ENCODE measurements around the gene GID8.

Gene GID8

GRCh38 chr20:62910217-62910766 is 27.7 kb upstream of the GID8 start:
- peaks cover 3% of the 10 kb centered on the region for H3F3A ChIP-seq (ENCODE audit: control insufficient read depth, insufficient read depth)
- H4K20me1 ChIP-seq (ENCODE audit: control insufficient read depth, insufficient read depth, low read depth, low read length), result peaks cover 33% of the 10 kb centered on the region; the same call in 1 of the 2 replicates
- no peaks in the 10 kb centered on the region for H3K9me2 ChIP-seq (replicated peaks; ENCODE audit: control insufficient read depth, low read length)
- no peaks in the 10 kb centered on the region for H3K9me3 ChIP-seq (ENCODE audit: control insufficient read depth, insufficient read depth, low read length)
- no peak overlapping the region for H3K4me2 ChIP-seq (ENCODE audit: low read length)
- H3K27me3 ChIP-seq (ENCODE audit: control insufficient read depth, low read length), result no peaks in the 10 kb centered on the region
- H3K27ac ChIP-seq (ENCODE audit: low read depth, low read length), result no peak overlapping the region
- TF ChIP-seq CTCF (IDR thresholded peaks at IDR 0.05; ENCODE audit: low read depth, low read length, poor library complexity, severe bottlenecking), result no peak
- TF ChIP-seq EZH2phosphoT487 (IDR thresholded peaks at IDR 0.05; ENCODE audit: borderline replicate concordance, low read length), result no peak
- no peaks in the 10 kb centered on the region for H3K4me1 ChIP-seq (ENCODE audit: control insufficient read depth, low read length)
- peaks cover 92% of the 10 kb centered on the region for H3K36me3 ChIP-seq (ENCODE audit: control insufficient read depth, low read length)
- H3K4me3 ChIP-seq (ENCODE audit: low read length), result no peak overlapping the region
- peaks cover 91% of the 10 kb centered on the region for H3K79me2 ChIP-seq (ENCODE audit: control insufficient read depth, low read length)

GRCh38 chr20:62910777-62911497 is 27.0 kb upstream of the GID8 start:
- H4K20me1 ChIP-seq (ENCODE audit: control insufficient read depth, insufficient read depth, low read depth, low read length), result peaks cover 38% of the 10 kb centered on the region
- H3K4me2 ChIP-seq (ENCODE audit: low read length), result no peak overlapping the region
- no peaks in the 10 kb centered on the region for H3K9me2 ChIP-seq (replicated peaks; ENCODE audit: control insufficient read depth, low read length)
- H3K27me3 ChIP-seq (ENCODE audit: control insufficient read depth, low read length), result no peaks in the 10 kb centered on the region
- peaks cover 3% of the 10 kb centered on the region for H3F3A ChIP-seq (ENCODE audit: control insufficient read depth, insufficient read depth)
- TF ChIP-seq EZH2phosphoT487 (IDR thresholded peaks at IDR 0.05; ENCODE audit: borderline replicate concordance, low read length) (no peak), CTCF (IDR thresholded peaks at IDR 0.05; ENCODE audit: low read depth, low read length, poor library complexity, severe bottlenecking) (no peak)
- no peak overlapping the region for H3K27ac ChIP-seq (ENCODE audit: low read depth, low read length)
- H3K4me3 ChIP-seq (ENCODE audit: low read length), result no peak overlapping the region
- peaks cover 97% of the 10 kb centered on the region for H3K79me2 ChIP-seq (ENCODE audit: control insufficient read depth, low read length)
- no peaks in the 10 kb centered on the region for H3K9me3 ChIP-seq (ENCODE audit: control insufficient read depth, insufficient read depth, low read length)
- peaks cover 92% of the 10 kb centered on the region for H3K36me3 ChIP-seq (ENCODE audit: control insufficient read depth, low read length)
- no peaks in the 10 kb centered on the region for H3K4me1 ChIP-seq (ENCODE audit: control insufficient read depth, low read length)

GRCh38 chr20:62911701-62912280 is 26.2 kb upstream of the GID8 start:
- peaks cover 90% of the 10 kb centered on the region for H3K36me3 ChIP-seq (ENCODE audit: control insufficient read depth, low read length)
- peaks cover 39% of the 10 kb centered on the region for H4K20me1 ChIP-seq (ENCODE audit: control insufficient read depth, insufficient read depth, low read depth, low read length)
- TF ChIP-seq CTCF (IDR thresholded peaks at IDR 0.05; ENCODE audit: low read depth, low read length, poor library complexity, severe bottlenecking) (no peak), EZH2phosphoT487 (IDR thresholded peaks at IDR 0.05; ENCODE audit: borderline replicate concordance, low read length) (no peak)

More at GRCh38 chr20:62911701-62912280, 26.2 kb upstream of the GID8 start:
- H3K4me1 ChIP-seq (ENCODE audit: control insufficient read depth, low read length), result peaks cover 3% of the 10 kb centered on the region
- H3K9me3 ChIP-seq (ENCODE audit: control insufficient read depth, insufficient read depth, low read length), result no peaks in the 10 kb centered on the region
- peaks cover 99% of the 10 kb centered on the region for H3K79me2 ChIP-seq (ENCODE audit: control insufficient read depth, low read length)
- no peak overlapping the region for H3K4me3 ChIP-seq (ENCODE audit: low read length)
- H3F3A ChIP-seq (ENCODE audit: control insufficient read depth, insufficient read depth), result peaks cover 3% of the 10 kb centered on the region
- no peak overlapping the region for H3K27ac ChIP-seq (ENCODE audit: low read depth, low read length)
- no peak overlapping the region for H3K4me2 ChIP-seq (ENCODE audit: low read length)
- H3K27me3 ChIP-seq (ENCODE audit: control insufficient read depth, low read length), result no peaks in the 10 kb centered on the region
- H3K9me2 ChIP-seq (replicated peaks; ENCODE audit: control insufficient read depth, low read length), result no peaks in the 10 kb centered on the region
